KBM-7 (cell line): ENCODE data around the gene PLA2G4F.

Experiments used
- DNase-seq: peaks from one replicate; pipeline ENCODE4 v3.0.0-alpha.2; 2015
- in situ Hi-C: fragments of 300-500 bp; cut with MboI; formaldehyde crosslinking; loops from 2 replicates; pipeline ENCODE4 v1.14.3; 2020; ENCODE audit warnings: low sequenced_read_pairs, low pct_unique_long_range_greater_than_20kb, mixed read lengths

Gene PLA2G4F

DNA sequence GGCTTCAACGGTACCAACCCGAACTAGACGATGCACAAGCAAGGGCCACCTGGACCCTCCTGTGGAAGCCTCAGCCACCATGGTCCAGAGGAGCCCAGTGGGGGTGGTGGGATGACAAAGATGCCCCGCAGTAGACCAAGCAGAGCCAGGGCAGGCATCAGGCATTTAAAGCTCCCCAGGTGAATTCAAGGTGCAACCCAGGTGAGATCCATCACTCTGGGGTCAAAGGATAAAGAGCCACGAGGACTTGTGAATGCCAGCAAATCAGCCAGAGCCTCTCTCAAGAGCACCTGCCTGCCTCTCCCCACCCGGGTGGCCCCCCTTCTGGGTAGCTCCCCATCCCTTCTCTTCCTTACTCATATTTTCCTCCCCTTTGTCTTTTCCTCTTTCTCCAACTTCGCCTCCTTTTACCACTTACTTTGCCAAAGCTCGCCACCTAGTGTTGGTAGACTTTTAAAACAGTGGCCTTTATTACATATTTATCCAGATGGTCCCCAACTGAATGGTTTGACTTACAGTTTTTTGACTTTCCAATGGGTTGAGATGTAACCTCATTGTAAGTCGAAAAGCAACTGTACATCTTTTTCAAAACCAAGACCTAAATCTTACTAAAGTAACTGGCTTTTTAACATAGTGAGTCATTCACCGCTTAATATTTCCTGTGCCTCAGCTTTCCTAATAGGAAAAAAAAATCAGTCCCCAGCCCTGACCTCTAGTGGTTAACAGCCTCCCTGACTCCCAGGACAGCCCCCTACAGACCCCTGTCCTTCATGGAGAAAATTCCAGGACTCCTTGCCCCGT is 18.8 kb downstream of the PLA2G4F start:
- DNase-seq: peak; percentile 61
- in situ Hi-C loops: no loop called here

DNA sequence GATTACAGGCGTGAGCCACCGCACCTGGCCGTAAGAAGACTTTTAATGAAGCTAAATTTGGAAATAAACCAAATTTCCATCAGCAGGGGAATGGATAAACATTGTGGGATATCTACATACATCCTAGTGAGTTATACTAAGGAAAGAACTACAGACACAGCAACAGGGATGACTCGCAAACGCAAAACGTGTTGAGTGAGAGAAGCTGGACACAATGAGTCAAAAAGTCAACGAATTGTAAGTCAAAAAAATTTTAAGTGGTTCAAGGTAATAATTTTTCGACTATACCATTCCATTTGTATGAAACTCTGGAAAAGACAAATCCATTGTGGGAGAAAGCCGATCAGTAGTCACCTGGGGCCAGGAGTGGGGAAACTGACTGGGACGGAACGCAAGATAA is 19.9 kb downstream of the PLA2G4F start:
- in situ Hi-C loops: no loop called here

DNA sequence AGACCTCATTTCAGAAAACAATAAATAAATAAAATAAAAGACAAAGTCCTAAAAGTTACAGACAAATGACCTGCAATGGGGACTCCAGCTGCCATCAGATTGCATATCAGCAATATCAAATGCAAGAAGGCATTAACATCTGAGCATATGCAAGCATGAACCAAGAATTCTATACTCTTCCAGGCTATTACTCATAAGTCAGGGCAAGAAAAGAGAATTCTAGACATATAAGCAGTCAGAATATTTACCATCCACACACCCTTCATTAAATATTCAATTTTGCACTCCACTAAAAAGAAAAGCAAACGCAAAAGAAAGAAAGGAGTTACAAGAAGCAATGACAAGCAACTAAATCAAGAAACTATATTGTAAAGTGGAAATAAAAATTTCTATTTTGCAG is 21.1 kb downstream of the PLA2G4F start:
- no peak for DNase-seq
- in situ Hi-C loops: no loop called here

More for the DNA sequence above, 19.9 kb downstream of the PLA2G4F start:
- no peak for DNase-seq

DNA sequence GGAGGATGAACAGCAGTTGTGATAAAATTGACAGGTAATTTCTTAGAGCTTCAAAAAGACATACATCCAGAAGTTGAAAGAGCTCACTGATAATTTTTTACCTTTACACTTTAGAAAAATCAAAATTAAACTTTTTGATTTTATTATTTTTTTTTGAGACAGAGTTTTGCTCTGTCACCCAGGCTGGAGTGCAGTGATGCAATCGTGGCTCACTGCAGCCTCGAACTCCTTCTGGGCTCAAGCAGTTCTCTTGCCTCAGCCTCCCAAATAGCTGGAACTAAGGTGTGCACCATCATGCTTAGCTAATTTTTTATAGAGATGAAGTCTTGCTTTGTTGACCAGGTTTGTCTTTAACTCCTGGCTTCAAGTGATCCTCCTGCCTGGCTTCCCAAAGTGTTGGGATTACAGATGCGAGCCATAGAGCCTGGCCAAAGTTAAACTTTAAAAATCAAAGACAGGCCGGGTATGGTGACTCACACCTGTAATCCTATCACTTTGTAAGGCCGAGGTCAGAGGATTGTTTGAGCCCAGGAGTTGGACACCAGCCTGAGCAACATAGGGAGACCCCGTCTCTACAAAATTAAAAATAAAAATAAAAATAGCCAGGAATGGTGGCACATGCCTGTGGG is 21.7 kb downstream of the PLA2G4F start:
- in situ Hi-C loops: no loop called here
- no peak for DNase-seq

DNA sequence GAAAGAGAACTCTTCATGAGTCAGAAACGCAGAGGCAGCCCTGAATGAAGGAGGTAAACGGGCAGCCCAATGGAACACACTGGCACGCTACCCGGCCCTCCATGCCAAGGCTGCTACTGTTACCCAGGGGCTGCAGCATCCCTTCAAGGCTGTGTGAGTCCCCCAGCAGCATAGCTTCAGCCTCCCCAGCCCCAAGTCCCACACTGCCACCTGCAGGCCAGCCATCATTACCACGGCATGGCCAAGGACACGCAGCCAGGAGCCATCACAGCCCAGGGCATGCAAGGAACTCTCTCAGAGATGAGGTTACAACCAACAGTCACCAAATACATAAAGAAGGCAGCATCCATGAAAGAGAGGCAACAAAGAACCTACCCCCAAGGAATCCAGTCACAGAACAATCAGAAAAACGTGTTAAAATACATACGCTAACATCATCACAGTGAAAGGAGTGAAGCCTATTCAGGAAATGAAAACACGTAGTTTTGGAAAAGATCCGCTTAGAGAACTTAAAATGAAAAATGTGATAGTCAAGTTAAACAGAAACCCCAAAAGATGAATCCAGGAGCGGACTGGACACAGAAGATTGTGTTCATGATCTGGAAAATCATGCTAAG is 22.4 kb downstream of the PLA2G4F start:
- in situ Hi-C loops: no loop called here
- DNase-seq: peak; percentile 82

DNA sequence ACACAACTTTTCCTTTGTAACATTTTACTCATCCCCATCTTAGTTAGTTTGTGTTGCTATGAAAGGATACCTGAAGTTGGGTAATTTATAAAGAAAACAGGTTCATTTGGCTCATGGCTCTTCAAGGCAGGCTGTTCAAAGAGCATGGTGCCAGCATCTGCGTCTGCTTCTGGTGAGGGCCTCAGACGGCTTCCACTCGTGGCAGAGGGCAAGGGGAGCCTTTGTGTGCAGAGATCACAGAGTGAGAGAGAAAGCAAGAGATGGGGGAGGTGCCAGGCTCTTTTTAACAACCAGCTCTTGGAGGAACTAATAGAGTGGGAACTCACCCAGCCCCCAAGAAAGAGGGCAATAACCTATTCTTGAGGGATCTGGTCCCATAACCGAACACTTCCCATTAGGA is 23.1 kb downstream of the PLA2G4F start:
- no peak for DNase-seq
- in situ Hi-C loops: no loop called here

DNA sequence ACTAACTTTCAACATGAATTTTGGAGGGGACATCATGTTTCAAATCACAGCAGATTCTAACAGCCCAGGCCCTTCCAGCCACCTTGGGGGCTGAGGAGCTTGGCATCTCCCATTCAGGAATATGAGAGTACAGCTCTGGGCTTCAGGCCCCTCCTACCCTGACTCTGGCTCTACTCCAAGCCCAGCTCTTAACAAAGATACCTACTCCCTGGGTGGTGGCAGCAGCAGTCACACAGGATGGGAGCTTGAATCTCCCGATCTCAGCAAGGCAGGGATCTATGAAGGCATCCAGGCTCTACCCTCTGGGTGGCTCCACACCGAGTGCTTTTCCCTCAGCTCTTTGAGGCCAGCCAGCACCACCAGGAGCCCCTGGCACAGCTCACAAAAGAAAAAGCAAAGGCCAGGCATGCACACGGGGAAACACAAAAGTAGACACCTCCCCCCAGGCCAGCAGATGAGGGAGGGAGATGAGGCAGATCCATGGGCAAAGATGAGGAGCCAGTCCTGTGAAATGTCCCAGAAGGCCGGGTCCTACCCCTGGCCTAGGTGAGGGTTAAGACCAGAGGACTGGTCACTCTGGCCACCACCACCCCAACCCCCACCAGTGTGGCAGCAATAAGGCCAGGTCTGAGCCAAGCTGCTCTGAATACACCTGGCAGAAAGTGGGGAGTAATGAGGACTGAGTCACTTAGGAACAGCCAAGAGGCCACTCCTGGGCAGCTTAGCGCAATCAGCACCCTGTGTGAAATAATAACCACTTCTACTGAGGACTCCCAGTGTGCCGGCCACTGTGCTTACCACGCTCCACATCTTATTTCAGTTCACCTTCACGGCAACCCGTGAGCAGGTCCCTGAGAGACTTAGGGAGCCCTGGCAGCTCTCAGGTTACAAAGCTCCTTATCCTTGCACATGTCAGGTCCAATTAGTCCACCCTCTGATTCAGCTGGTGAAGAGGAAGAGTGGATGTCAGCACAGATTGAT is 24.3 kb downstream of the PLA2G4F start:
- in situ Hi-C loops: no loop called here
- no peak for DNase-seq

DNA sequence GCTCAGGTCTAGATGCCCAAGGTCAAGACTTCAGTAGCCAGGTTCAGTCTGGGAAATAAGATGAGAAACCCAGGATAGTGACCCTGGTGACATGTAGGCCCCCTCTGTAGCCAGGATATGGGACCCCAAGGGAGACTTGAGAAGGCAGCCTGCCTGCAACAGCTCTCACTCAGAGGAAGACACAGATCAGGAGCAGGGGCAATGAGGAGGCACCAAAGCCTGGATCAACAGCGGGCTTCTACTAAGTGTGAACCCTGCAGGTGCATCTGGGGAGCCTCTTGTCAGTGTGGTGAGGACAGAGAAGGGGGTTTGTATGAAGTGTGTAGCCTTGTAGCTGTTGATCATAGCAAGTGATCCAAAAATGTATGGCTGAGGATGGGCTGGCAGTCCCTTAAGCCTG is 25.4 kb downstream of the PLA2G4F start:
- in situ Hi-C loops: no loop called here
- DNase-seq: no peak

DNA sequence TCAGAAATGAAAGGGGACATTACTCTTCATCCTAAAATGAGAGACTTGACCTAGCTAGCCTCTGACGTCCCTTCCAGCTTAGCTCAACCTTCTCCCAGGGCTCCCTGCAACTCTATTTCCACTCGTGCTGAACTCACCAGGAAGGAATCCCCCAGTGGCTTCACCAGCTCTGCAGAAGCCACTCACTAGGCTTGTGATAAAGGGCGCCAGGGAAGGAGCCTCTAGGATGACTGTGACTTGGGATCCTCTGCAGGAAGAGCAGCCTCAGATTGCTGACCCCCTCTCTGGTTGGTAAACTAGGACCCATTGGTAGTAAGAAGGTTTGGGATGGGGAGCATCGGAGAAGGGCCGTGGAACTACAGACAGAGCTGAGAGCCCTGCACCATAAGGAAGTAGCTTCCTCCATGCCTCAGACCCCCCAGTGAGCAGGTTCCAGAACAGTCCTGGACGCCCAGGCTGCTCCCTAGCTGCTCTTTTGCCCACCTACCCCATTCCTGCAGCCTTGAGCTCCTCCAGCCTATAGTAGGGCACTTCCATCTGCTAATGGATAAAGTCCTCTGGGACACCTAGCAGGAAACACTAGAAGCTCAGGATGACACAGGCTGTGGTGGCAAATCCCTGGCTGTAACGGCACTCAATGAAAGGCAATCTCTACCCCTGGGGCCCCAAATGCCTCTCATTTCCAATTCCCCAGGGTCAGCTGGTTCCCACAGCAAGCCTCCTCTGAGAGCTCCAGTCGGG is 26.0 kb downstream of the PLA2G4F start:
- in situ Hi-C loops: no loop called here

DNA sequence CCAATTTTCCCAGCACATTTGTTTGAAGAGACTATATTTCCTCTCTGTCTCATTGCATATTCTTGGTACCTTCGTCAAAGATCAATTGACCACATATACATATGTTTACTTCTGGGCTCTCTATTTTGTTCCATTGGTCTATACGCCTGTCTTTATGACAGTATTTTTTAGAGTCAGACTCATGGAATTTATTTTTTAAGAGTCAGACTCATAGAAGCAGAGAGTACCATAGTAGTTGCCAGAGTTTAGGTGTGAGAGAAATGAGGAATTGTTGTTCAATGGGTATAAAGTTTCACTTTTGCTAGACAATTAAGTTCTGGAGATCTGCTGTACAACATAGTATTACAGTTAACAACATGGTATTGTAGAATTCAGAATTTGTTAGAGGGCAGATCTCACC is 27.1 kb downstream of the PLA2G4F start:
- DNase-seq: no peak
- in situ Hi-C loops: no loop called here

More for the DNA sequence above, 26.0 kb downstream of the PLA2G4F start:
- no peak for DNase-seq

DNA sequence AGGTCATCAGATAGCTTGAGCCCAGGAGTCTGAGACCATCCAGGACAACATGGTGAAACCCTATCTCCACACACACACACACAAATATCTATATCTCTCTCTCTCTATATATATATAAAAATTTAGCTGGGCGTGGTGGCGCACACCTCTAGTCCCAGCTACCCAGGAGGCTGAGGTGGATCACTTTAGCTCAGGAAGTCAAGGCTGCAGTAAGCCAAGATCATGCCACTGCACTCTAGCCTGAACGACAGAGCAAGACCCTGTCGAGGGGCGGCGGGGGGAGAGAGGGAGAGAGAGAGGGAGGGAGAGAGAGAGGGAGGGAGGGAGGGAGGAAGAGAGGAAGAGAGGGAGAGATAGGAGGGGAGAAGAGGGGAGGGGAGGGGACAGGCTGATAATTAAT is 28.0 kb downstream of the PLA2G4F start:
- in situ Hi-C loops: no loop called here
- DNase-seq: no peak

DNA sequence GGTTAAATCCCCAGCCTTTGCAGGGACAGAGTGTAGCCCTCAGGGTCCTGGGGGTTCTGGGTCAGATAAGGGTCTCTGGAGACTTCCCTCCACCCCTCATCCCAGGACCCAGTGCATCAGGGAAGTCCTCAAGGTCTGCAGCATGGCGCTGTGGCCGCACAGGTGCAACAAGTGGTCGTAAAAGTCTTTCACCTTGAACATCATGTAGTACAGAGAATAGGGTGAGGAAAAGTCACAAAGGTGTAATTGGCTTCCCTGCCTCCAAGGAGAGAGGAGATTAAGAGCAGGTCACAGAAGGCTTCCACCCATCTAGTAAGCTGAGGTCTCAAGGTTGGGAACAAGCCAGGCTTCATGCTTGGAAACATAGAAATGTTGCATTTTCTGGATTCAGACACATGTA is 32.9 kb downstream of the PLA2G4F start:
- no peak for DNase-seq
- in situ Hi-C loops: no loop called here

DNA sequence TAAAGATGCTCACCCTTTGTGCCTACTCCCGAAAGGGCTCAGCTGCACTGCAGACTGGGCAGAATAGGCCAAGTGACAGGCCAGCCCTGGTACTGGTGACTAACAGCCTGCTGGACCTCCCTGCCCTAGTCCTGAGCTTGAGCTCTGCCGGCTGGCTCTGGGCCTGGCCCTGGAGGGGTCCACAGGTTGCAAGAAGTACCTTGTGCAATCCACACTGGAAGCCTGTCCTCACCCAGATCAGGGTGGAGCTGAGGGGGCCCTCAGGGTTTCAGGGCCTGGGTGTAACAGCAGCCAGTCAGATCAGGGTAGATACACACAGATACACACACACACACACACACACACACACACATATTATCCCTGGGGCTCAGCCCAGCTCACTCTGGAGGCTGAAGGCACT is 34.8 kb downstream of the PLA2G4F start:
- in situ Hi-C loops: no loop called here
- DNase-seq: no peak

DNA sequence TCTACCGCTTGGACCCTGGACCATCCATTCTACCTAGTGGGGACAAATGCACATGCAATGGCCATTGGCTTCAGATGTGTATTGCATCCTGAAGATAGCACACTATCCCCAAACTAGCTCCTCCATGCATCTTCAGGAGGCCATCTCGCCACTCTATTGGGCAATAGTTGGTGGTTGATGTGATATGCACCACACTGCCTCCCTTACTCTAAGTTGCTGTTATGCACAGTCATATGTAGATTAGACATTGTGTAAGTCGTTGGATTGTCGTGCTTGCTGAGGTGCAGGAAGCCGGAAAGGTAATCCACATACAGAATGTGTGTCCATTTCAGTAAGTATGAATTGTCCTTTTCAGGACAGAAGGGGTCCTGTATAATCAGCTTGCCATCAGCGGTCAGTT is 35.4 kb downstream of the PLA2G4F start:
- in situ Hi-C loops: no loop called here
- no peak for DNase-seq

DNA sequence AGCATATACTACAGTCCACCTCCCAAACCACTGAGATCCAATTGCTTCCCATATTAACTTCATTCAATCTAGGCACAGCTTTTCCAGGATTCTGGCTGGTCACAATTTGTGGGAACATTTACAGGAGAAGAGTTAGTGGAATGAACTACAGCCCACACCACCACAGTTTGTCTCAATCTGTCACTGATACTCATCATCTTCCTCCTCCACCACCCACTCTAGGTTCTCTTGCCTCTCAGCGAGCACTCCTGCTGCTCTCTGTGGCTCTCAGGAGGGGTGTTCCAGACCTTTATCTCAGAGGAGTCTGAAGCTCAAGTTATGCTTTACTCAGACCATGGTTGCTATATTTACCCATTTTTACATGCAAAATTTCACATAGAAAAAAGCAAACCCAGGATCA is 36.2 kb downstream of the PLA2G4F start:
- no peak for DNase-seq
- in situ Hi-C loops: no loop called here

DNA sequence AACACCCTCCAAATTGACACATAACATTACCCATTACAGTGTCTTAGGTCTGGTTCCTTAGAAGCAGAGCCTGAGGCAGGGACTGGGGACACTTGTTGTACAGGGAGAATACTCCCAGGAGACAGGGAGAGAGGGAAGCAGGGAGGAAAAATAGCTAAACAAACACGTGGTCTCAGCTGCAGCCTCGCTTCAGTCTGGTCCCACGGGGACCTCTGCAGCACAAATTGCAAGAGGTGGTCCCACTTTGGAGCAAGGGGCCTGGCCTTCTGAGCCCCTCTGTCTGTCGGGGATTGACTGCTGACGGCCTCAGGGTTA is 37.0 kb downstream of the PLA2G4F start:
- no peak for DNase-seq
- in situ Hi-C loops: no loop called here

DNA sequence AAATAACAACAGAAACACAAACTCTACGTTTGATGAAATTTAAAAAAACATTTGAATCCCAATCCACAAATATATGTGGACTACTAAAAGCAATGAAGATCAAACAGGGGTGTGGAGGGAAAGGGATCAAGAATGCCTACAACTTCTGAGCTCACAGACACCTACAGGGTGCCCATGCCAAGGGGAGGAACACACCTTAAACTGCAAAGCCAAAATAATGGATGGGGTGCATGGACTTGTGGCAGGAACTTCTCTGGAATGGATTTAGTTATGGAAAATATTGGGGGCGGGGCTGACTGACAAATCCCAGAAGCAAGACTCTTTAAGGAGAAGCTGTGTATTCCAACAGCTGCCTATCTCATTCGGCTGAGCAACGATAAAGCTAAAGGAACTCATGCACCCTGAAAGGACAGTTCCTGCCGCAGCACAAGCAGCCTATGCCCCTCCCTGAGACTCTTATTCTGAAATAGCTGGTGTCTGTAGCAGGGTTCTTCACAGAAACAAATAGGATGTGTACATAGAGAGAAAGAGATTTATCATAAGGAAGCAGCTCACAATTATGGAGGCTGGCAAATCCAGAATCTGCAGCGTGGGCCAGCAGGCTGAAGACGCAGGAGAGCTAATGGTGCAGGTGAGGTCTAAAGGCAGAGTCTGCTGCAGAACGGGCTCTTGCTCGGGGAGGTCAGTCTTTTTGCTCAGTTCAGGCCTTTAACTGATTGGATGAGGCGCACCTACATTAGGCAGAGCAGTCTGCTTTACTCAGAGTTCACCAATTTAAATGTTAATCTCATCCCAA is 37.6 kb downstream of the PLA2G4F start:
- in situ Hi-C loops: no loop called here
- DNase-seq: no peak

DNA sequence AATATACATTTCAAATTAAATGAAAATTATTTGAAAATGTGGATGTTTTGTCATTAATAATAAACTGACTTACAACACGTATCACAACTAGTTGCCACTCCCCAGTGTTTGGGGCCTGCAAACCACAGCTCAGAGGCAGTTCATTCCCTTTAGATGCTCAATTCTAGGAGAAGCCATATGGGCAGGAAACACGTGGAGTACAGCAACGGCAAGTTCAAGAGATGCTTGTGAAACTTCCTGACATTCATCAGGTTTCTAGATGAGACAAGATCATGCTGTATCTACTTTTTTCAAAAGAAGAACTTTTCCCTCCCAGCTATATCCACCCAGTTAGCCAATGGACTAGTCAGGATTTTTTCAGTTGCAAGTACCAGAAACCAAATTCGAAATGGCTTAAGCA is 44.5 kb downstream of the PLA2G4F start:
- DNase-seq: peak; percentile 44
- in situ Hi-C loops: no loop called here
